Stimulated activated effector memory CD8-positive, alpha-beta T cell treated with anti-CD3 and anti-CD28 coated beads, Interleukin-12 subunit alpha, Interleukin-12 subunit beta, amount 100 ng/mL, for 72 hours (primary cell): ENCODE data around the gene RHOXF2.
"Not testable (repeated sequence)": the region's sequence is repeated elsewhere in the genome, so short reads cannot be mapped to it uniquely, and the experiment has no call there.

Experiments
- ATAC-seq: fragments of 150-1000 bp; cut with Tn5 transposase; 2 replicates; pipeline ENCODE4 v1.10.0; 2021
- DNase-seq, 2 donors: peaks; one replicate each; pipeline ENCODE4 v3.0.0; 2021 to 2022; ENCODE audit warnings: low spot score in 2 of 2
- H3K27ac Mint-ChIP-seq: one replicate; pipeline ENCODE4 v1.8.0; 2022; ENCODE audit warnings: mild to moderate bottlenecking, mixed read lengths
- H3K36me3 Mint-ChIP-seq: one replicate; pipeline ENCODE4 v1.8.0; 2022; ENCODE audit warnings: mild to moderate bottlenecking, mixed read lengths
- H3K4me1 Mint-ChIP-seq: one replicate; pipeline ENCODE4 v1.8.0; 2022; ENCODE audit warnings: mixed read lengths
- H3K4me3 Mint-ChIP-seq: one replicate; pipeline ENCODE4 v1.8.0; 2022; ENCODE audit warnings: mild to moderate bottlenecking, mixed read lengths
- H3K9me3 Mint-ChIP-seq: one replicate; pipeline ENCODE4 v1.8.0; 2022; ENCODE audit warnings: mixed read lengths

RHOXF2 gene, protein sequence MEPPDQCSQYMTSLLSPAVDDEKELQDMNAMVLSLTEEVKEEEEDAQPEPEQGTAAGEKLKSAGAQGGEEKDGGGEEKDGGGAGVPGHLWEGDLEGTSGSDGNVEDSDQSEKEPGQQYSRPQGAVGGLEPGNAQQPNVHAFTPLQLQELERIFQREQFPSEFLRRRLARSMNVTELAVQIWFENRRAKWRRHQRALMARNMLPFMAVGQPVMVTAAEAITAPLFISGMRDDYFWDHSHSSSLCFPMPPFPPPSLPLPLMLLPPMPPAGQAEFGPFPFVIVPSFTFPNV

DNA sequence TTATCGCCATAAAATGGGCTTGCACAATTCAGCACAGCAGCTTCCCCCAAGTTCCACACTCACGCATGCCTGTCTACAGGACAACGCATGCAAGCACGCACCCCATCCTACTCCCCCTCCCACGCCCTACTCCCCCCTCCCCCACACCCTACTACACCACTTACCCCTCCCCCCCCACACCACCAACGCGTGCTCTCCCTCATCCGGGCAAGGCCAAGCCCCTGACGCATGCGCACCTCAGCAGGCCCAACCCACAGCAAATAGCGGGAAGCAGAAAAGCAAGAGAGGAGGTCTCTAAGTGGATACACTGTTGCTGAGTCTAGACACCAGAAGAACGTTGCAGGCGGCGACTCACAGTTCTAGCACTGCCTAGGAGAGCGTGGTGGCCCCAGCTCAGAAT is at the start of gene RHOXF2:
TSS of gene RHOXF2 (plus strand) at position 301 of the 400 bp plus-strand sequence. CDS start 138 bp downstream, outside the sequence.
- not testable (repeated sequence) for H3K27ac Mint-ChIP-seq, H3K4me3 Mint-ChIP-seq, ATAC-seq, DNase-seq, H3K4me1 Mint-ChIP-seq, H3K9me3 Mint-ChIP-seq, H3K36me3 Mint-ChIP-seq

DNA sequence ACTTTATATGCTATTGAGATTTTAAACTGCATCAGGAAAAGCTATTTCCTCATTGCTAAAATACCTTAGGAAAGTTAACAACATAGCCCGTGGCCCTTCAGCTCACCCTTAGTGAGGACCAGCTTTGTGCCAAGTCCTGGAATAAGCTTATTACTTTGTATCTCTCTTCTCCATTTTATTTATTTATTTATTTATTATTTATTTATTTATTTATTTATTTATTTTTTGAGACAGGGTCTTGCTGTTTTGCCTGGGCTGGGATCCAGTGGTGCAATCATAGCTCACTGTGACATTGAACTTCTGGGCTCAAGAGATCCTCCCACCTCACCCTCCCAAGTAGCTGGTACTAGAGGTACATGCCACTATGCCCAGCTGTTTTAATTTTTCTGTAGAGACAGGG is 49.0 kb upstream of the RHOXF2 start:
- no peak for DNase-seq

DNA sequence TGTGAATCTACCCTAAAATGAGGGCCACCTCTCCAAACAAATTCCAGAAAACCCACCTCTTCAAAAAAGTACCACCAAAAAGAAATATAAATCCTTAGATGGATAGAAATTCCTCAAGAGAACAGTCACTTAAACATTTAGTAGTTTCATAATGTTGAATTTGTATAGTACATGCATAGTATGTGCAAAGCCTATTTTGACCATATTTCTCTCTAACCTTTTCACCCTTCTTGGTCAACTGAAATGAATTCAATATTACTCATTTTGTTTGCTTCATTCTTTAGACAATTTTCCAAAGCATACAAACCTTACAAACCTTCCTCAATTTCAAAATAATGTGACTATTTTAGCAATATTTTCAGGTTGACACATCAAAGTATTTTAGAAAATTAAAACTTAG is 46.8 kb upstream of the RHOXF2 start:
- no peak overlapping the region for H3K27ac Mint-ChIP-seq
- H3K9me3 Mint-ChIP-seq = no peaks in the 10 kb centered on the region
- DNase-seq (no peak), ATAC-seq (no peak)
- no peaks in the 10 kb centered on the region for H3K4me1 Mint-ChIP-seq
- no peak overlapping the region for H3K4me3 Mint-ChIP-seq
- H3K36me3 Mint-ChIP-seq = no peaks in the 10 kb centered on the region

More for the DNA sequence above, 49.0 kb upstream of the RHOXF2 start:
- Mint-ChIP-seq H3K27ac (no peak overlapping the region), H3K4me3 (no peak overlapping the region), H3K36me3 (no peaks in the 10 kb centered on the region), H3K9me3 (no peaks in the 10 kb centered on the region), H3K4me1 (no peaks in the 10 kb centered on the region)
- ATAC-seq = no peak

DNA sequence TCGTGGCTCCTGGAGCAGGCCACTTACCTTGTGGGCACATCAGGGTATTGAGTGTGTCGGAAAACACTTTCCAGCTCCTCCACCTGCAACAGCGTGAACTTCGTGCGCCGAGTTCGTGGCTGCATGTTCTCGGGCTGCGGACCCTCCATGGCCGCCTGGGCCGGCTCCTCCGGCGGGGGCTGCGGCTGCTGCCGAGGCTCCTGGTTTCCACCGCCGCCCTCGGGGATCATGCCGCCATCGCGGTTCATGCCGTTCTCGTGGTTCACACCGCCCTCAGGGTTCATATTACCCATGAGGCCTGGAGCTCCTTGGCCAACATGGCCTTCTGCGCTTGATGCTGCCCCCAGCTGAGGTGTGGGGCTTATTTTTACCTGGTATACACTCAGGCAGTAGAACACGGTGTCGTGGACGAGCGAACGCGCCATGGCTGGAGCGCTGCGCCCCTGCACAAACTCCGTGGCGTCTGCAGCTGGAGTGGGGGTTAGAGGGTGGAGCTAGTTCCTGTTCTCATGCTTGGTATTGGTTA is 42.9 kb upstream of the RHOXF2 start, which contains the start of gene RHOXF1:
TSS of gene RHOXF1 (minus strand) at position 476 of the 526 bp plus-strand sequence. CDS start at position 425, 51 bp downstream.
- no peaks in the 10 kb centered on the region for H3K36me3 Mint-ChIP-seq
- H3K4me1 Mint-ChIP-seq = no peaks in the 10 kb centered on the region
- no peaks in the 10 kb centered on the region for H3K9me3 Mint-ChIP-seq
- no peak within 1 kb of the TSS for H3K27ac Mint-ChIP-seq
- ATAC-seq (no peak), DNase-seq (no peak)
- H3K4me3 Mint-ChIP-seq = no peak within 1 kb of the TSS

DNA sequence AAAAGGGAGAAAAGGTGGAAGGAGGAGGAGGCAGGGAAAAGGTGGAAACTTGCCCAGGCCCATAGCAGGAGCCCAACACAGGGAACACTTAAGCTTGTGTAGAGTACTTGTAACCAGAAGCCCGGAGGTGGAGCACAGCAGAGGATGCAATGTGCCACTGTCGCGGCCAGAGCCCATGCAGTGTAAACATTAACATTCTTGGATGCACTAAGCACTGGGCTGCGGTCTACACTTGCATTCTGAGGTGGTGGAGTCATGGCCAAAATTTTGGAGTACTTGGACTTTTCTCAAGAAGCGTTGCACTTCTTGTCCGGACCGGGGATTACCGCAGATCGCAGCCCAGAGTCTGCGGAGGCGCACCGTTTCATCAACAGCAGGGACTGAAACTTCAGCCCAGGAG is 38.2 kb upstream of the RHOXF2 start:
- H3K27ac Mint-ChIP-seq = no peak overlapping the region
- DNase-seq (no peak), ATAC-seq (no peak)
- no peak overlapping the region for H3K4me3 Mint-ChIP-seq
- H3K9me3 Mint-ChIP-seq = no peaks in the 10 kb centered on the region
- no peaks in the 10 kb centered on the region for H3K4me1 Mint-ChIP-seq
- no peaks in the 10 kb centered on the region for H3K36me3 Mint-ChIP-seq

DNA sequence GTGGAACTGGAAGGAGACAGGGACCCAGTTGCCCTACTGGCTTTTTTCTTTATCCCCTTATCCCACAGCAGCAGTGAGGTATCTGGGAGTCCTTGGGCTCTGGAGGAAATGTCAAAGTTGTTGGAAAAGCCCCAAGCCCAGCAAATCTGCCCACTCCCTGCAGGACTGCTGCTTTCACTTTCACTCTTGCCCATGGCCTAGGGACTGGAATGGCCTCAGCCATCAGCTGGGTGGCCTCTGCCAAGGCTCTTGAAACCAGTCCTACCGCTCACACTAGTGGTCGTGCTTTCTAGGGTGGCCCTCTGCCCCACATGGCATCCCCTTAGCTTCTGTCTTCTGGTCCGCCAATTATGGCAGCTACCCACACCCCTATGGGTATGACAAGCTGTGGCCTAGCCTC is 33.0 kb upstream of the RHOXF2 start:
- no peaks in the 10 kb centered on the region for H3K9me3 Mint-ChIP-seq
- no peaks in the 10 kb centered on the region for H3K36me3 Mint-ChIP-seq
- DNase-seq (no peak), ATAC-seq (no peak)
- no peaks in the 10 kb centered on the region for H3K4me1 Mint-ChIP-seq
- no peak overlapping the region for H3K27ac Mint-ChIP-seq
- no peak overlapping the region for H3K4me3 Mint-ChIP-seq

DNA sequence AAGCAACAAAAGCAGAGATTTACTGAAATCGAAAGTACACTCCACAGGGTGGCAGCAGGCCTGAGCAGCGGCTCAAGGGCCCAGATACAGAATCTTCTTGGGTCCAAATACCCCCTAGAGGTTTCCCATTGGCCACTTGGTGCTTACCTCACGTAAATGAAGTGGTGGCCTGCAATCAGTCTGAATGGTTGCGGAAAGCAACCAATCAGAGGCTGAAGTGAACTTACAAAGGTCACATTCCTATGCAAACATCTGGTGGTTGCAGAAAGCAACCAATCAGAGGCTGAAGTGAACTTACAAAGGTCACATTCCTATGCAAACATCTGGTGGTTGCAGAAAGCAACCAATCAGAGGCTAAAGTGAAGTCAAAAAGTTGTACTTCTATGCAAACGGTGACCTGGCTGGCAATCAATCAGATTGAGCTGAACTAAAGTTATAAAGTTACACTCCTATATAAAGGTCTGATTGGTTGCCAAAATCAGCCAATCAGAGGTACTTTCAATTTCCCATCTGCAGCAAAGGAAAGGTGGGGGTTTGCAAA is 30.0 kb upstream of the RHOXF2 start:
- H3K36me3 Mint-ChIP-seq = not testable (repeated sequence)

DNA sequence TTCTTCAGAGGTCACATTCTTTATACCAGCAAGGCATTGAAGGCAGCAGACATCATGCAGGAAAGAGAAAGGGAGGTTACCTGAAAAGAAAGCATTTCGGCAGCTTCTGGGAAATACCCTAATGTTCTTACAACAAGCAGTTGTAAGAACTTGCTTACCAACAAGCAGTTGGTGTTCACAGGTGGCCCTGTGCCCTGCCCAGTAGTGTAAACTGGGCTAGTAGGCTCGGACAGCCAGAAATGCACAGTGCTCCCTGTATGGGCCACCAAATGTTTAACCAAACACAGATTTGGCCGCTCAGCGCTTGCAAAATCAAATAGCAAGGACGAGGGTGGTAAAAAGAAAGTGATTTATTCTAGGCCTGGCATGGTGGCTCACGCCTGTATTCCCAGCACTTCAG is 22.3 kb upstream of the RHOXF2 start:
- ATAC-seq = no peak
- no peaks in the 10 kb centered on the region for H3K36me3 Mint-ChIP-seq
- H3K4me3 Mint-ChIP-seq = no peak overlapping the region
- no peaks in the 10 kb centered on the region for H3K9me3 Mint-ChIP-seq
- no peak for DNase-seq
- peaks cover 6% of the 10 kb centered on the region for H3K4me1 Mint-ChIP-seq
- no peak overlapping the region for H3K27ac Mint-ChIP-seq

More for the DNA sequence above, 30.0 kb upstream of the RHOXF2 start:
- not testable (repeated sequence) for H3K27ac Mint-ChIP-seq, H3K4me1 Mint-ChIP-seq, DNase-seq, ATAC-seq, H3K4me3 Mint-ChIP-seq, H3K9me3 Mint-ChIP-seq

DNA sequence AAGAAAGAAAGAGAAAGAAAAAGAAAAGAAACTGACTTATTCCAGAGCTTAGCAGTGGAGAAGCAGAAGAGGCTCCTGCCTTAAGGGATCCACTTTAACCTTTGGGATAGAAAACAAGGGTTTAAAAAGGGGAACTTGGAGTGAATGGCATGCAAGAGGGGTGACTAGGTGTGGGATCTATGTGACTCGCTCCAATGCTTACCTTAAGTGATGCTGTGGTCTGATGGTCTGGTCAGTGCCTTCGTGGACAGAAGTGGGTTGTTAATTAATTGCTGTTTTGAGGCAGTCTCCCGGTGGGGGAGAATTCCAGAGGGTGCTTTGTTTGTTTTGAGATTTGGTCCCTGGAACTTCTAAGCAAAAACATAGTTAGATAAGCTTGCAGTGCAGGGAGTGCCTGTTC is 21.6 kb upstream of the RHOXF2 start:
- no peak overlapping the region for H3K27ac Mint-ChIP-seq
- no peaks in the 10 kb centered on the region for H3K36me3 Mint-ChIP-seq
- ATAC-seq (no peak), DNase-seq (no peak)
- no peaks in the 10 kb centered on the region for H3K9me3 Mint-ChIP-seq
- peaks cover 6% of the 10 kb centered on the region for H3K4me1 Mint-ChIP-seq
- H3K4me3 Mint-ChIP-seq = no peak overlapping the region

DNA sequence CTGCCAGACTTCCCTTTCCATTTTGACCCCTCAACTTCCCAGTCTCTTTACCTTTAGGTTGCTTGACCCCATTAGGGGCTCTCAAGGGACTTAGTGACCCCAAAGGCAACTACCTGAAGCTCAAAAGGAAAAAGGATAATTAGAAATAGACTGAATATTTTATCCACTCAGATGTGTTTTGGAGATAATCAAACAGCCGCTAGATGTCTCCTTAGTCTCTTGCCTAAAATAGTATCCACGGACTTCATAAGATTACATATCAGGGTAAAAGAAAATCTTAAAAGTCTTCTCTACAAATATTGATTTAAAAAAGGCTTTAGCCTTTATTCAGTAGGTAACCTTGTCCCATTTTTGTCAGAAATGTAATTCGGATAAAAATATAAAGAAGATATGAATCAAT is 21.0 kb upstream of the RHOXF2 start:
- Mint-ChIP-seq H3K4me1 (peaks cover 6% of the 10 kb centered on the region), H3K4me3 (no peak overlapping the region)

DNA sequence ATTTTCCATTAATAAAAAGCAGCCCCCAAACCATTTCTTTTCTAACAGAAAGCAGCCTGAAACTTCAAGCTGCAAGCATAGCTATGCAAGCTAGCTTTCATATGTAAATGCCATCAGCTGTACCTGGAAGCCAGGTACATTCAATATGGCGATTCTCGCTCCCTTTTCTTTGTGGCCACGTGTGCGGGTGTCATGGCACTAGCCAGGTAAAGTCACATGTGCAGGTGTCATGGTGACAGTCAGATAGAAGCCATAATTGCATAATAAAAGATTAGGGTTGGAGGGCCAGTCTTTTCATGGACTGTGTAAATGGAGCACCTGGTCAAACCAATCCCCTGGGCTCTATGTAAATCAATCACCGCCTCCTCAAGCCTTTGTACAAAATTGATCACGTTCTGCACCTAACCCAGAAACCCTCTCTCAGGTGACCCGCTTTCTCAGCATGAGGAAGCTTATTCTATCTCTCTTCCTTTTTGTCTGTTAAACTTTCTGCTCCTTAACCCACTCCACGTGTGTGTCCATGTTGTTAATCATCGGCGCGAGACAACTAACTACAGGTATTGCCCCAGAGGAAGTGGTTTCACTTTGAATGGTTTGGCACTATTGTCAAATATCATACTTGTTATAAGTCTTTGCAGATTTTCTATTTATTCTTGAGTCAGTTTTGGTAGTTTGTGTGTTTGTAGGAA is 18.0 kb upstream of the RHOXF2 start:
- H3K4me3 Mint-ChIP-seq = no peak overlapping the region
- no peaks in the 10 kb centered on the region for H3K36me3 Mint-ChIP-seq
- ATAC-seq (no peak), DNase-seq (no peak)
- no peak overlapping the region for H3K27ac Mint-ChIP-seq
- peaks cover 18% of the 10 kb centered on the region for H3K4me1 Mint-ChIP-seq
- no peaks in the 10 kb centered on the region for H3K9me3 Mint-ChIP-seq

More for the DNA sequence above, 21.0 kb upstream of the RHOXF2 start:
- ATAC-seq = no peak
- no peak for DNase-seq
- Mint-ChIP-seq H3K36me3 (no peaks in the 10 kb centered on the region), H3K27ac (no peak overlapping the region), H3K9me3 (no peaks in the 10 kb centered on the region)

DNA sequence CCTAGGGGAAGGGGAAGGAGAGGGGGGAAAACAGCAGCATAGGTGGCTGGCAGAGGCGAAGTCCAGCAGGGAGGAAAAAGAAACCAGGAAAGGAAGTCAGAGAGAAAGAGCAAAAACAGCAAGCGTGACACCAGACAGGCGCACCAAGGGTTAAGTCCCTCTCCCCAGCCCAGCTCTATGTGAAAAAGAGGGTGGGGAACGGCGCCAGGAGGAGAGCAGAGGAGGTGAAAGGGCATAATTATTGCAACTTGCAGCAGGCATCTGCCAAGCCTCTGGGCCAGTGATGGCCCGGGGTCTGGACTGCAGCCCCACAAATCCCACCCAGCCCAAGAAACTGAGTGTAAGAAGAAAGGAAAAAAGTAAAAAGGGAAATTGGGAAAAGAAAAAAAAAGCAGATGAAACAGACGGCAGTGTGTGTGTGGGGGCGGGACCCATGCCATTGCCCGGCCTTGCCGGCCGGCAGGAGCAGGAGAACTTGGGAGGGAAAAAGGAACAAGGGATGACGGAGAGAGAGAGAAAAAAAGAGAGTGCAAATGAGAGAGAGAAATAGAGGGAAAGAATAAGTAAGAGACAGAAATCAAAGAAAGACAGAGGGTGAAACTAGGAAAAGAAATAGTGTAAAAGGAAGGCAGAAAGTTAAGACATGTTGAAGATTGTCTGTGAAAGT is 14.1 kb upstream of the RHOXF2 start:
- ATAC-seq (no peak), DNase-seq (no peak)
- Mint-ChIP-seq H3K36me3 (no peaks in the 10 kb centered on the region), H3K4me1 (peaks cover 24% of the 10 kb centered on the region), H3K9me3 (no peaks in the 10 kb centered on the region), H3K4me3 (peak overlapping the region; percentile 25), H3K27ac (peak overlapping the region; percentile 73)

DNA sequence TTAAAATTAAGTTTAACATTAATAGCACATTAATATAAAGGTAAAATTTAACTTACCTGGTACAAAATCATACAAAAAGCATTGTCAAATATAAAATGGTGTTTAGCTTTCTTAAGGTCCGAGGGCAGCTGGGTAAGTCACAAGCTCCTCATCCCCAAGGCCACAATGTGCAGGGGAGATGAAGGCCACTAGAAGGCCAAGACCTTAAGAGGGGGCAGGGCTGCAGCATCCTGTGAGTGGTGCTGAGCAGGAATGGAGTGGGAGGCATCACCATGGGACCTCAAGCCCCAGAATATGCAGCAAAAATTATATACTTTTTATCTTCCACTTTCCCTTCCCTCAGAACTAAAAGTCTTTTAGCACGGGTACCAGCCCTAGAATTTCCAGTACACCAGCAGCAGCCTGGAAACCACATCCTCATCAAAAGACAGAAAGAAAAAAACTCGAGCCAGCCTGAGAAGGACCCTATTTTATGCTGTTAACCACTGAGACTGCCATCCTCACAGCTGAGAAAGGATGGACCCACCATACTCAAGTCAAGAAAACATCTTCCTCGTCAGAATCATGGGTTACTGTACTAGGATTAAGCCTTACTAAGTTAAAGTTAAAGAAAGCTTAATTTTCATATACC is 13.0 kb upstream of the RHOXF2 start:
- Mint-ChIP-seq H3K4me1 (peaks cover 23% of the 10 kb centered on the region), H3K9me3 (no peaks in the 10 kb centered on the region), H3K27ac (peak overlapping the region; percentile 32), H3K36me3 (no peaks in the 10 kb centered on the region), H3K4me3 (no peak overlapping the region)
- DNase-seq = no peak
- no peak for ATAC-seq

DNA sequence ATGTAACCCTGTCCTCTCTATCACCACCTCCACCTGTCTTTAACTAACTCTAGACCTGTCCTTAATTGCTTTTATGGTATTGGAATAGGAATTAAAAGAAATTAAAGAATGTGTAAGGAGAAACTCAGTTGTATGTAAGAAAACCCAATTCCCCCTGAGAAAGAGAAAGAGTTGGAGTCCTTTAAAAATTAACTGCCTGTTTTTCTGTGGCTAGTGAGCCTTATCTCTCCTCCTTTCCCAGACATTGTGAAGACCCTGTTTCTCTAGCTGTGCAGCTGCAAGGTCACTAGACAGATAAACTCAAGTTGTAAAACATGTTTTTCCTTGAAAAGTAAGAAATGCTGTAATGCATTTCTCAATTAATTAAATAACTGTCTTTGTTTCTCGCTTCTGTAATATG is 12.1 kb upstream of the RHOXF2 start:
- not testable (repeated sequence) for H3K36me3 Mint-ChIP-seq, H3K9me3 Mint-ChIP-seq, DNase-seq, ATAC-seq, H3K4me3 Mint-ChIP-seq
- Mint-ChIP-seq H3K27ac (peak overlapping the region; percentile 32), H3K4me1 (peaks cover 18% of the 10 kb centered on the region)

DNA sequence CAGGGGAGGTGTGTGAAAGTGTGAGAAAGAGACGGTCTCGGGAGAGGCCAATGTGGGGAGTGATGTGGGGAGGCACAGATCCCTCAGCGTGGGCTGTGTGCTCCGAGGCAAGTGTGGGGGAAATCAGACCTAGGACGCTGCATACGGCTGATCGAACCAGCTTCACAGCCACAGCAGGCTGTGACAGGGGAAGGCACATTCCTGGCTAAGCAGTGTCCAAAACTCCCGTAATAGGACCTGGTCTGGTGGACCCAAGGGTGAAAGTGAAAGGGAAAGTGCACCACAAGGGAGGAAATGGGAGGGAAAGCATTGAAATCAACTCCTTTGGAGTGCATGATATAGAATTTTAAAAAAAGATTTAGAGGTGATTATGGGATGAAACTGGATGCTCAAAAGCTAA is 10.9 kb upstream of the RHOXF2 start:
- Mint-ChIP-seq H3K27ac (no peak overlapping the region), H3K36me3 (no peaks in the 10 kb centered on the region), H3K9me3 (no peaks in the 10 kb centered on the region), H3K4me3 (no peak overlapping the region), H3K4me1 (peaks cover 18% of the 10 kb centered on the region)
- ATAC-seq = no peak
- DNase-seq = no peak
